H9 (cell line): Measurements from ENCODE around the gene RHEX. TPM values are rescaled to one million over a fixed set of nuclear protein-coding genes. Genes with fewer than 3 reads are reported as not detected.

ENCODE experiments used
- DNase-seq: peaks from one replicate; pipeline ENCODE4 v3.0.0-alpha.2; 2017
- H2AFZ ChIP-seq: one replicate; pipeline ENCODE4 v1.6.1; 2013; ENCODE audit warnings: mild to moderate bottlenecking, low read length, control low read depth, moderate library complexity
- H2AK5ac ChIP-seq: 2 replicates; pipeline ENCODE4 v1.6.1; 2013; ENCODE audit warnings: low read length, control low read depth, mixed read lengths; ENCODE audit not compliant: insufficient read length
- H2BK120ac ChIP-seq: one replicate; pipeline ENCODE4 v1.6.1; 2013; ENCODE audit warnings: low read depth, mild to moderate bottlenecking, low read length, control low read depth, inconsistent platforms; ENCODE audit not compliant: poor library complexity, severe bottlenecking
- H2BK12ac ChIP-seq: 2 replicates; pipeline ENCODE4 v1.6.1; 2013; ENCODE audit warnings: low read length, control low read depth, mixed read lengths, low read depth; ENCODE audit not compliant: insufficient read length
- H2BK15ac ChIP-seq: 2 replicates; pipeline ENCODE4 v1.6.1; 2013; ENCODE audit warnings: low read depth, low read length, control low read depth
- H2BK20ac ChIP-seq: one replicate; pipeline ENCODE4 v1.6.1; 2013; ENCODE audit warnings: low read depth, mild to moderate bottlenecking, low read length, control low read depth, inconsistent platforms; ENCODE audit not compliant: poor library complexity, severe bottlenecking
- H2BK5ac ChIP-seq: 2 replicates; pipeline ENCODE4 v1.6.1; 2013; ENCODE audit warnings: low read length, control low read depth, mixed read lengths; ENCODE audit not compliant: insufficient read length
- H3K14ac ChIP-seq: 2 replicates; pipeline ENCODE4 v1.6.1; 2013; ENCODE audit warnings: low read length, control low read depth; ENCODE audit not compliant: insufficient read depth
- H3K18ac ChIP-seq: 2 replicates; pipeline ENCODE4 v1.6.1; 2013; ENCODE audit warnings: low read depth, mild to moderate bottlenecking, mixed read lengths, low read length, control low read depth; ENCODE audit not compliant: insufficient read length
- H3K23ac ChIP-seq: 2 replicates; pipeline ENCODE4 v1.6.1; 2013; ENCODE audit warnings: low read length, control low read depth, mixed read lengths, low read depth; ENCODE audit not compliant: insufficient read length
- H3K23me2 ChIP-seq: 2 replicates; pipeline ENCODE4 v1.6.1; 2013; ENCODE audit warnings: low read depth, mild to moderate bottlenecking, mixed read lengths, low read length, control low read depth; ENCODE audit not compliant: insufficient read length, poor library complexity, severe bottlenecking
- H3K27ac ChIP-seq: 2 replicates; pipeline ENCODE4 v1.5.1; 2013; ENCODE audit warnings: low read length, control low read depth, mixed read lengths, low read depth; ENCODE audit not compliant: insufficient read length
- H3K27me3 ChIP-seq: 2 replicates; pipeline ENCODE4 v1.6.1; 2013; ENCODE audit warnings: low read length, control low read depth, inconsistent platforms; ENCODE audit not compliant: insufficient read depth
- H3K4ac ChIP-seq: 2 replicates; pipeline ENCODE4 v1.6.1; 2013; ENCODE audit warnings: low read depth, mild to moderate bottlenecking, control low read depth, inconsistent platforms, low read length, moderate library complexity
- H3K4me1 ChIP-seq: 2 replicates; pipeline ENCODE4 v1.6.1; 2013; ENCODE audit warnings: low read length, control low read depth, inconsistent platforms; ENCODE audit not compliant: insufficient read depth
- H3K4me2 ChIP-seq: 2 replicates; pipeline ENCODE4 v1.6.1; 2013; ENCODE audit warnings: low read length, control low read depth, mixed read lengths; ENCODE audit not compliant: insufficient read length, insufficient read depth
- H3K56ac ChIP-seq: 2 replicates; pipeline ENCODE4 v1.6.1; 2013; ENCODE audit warnings: low read depth, mild to moderate bottlenecking, mixed read lengths, low read length, control low read depth; ENCODE audit not compliant: insufficient read length
- H3K79me1 ChIP-seq: 2 replicates; pipeline ENCODE4 v1.6.1; 2013; ENCODE audit warnings: low read depth, mild to moderate bottlenecking, moderate library complexity, low read length, control low read depth, inconsistent platforms; ENCODE audit not compliant: insufficient read depth, poor library complexity, severe bottlenecking
- H3K79me2 ChIP-seq: 2 replicates; pipeline ENCODE4 v1.6.1; 2013; ENCODE audit warnings: low read length, control low read depth, inconsistent platforms; ENCODE audit not compliant: insufficient read depth
- H3K9ac ChIP-seq: 2 replicates; pipeline ENCODE4 v1.6.1; 2013; ENCODE audit warnings: low read length, control low read depth, mixed read lengths; ENCODE audit not compliant: insufficient read length; ENCODE audit errors: extremely low read depth
- H3K9me3 ChIP-seq: one replicate; pipeline ENCODE4 v1.6.1; 2013; ENCODE audit warnings: low read depth, low read length, inconsistent platforms; ENCODE audit not compliant: control insufficient read depth
- H3T11ph ChIP-seq: one replicate; pipeline ENCODE4 v1.6.1; 2013; ENCODE audit warnings: mild to moderate bottlenecking, low read length, control low read depth, inconsistent platforms
- H4K20me1 ChIP-seq: one replicate; pipeline ENCODE4 v1.6.1; 2013; ENCODE audit not compliant: control insufficient read depth, insufficient read length, insufficient read depth
- H4K5ac ChIP-seq: 2 replicates; pipeline ENCODE4 v1.6.1; 2013; ENCODE audit warnings: low read depth, mild to moderate bottlenecking, mixed read lengths, low read length, control low read depth; ENCODE audit not compliant: insufficient read length
- H4K8ac ChIP-seq: replicated peaks from 2 replicates; pipeline ENCODE4 v1.6.1; 2013; ENCODE audit warnings: low read length, control low read depth, mixed read lengths, low read depth; ENCODE audit not compliant: insufficient read length
- H4K91ac ChIP-seq: 2 replicates; pipeline ENCODE4 v1.6.1; 2013; ENCODE audit warnings: low read depth, mild to moderate bottlenecking, moderate library complexity, mixed read lengths, low read length, control low read depth; ENCODE audit not compliant: insufficient read length
- H3K27ac Mint-ChIP-seq, 3 experiments: 2 replicates in 2 of 3; 3 replicates in 1 of 3; pipeline ENCODE4 v1.8.0; 2020 to 2021; ENCODE audit warnings: mixed read lengths in 3 of 3, mild to moderate bottlenecking in 1 of 3, moderate library complexity in 1 of 3
- H3K27me3 Mint-ChIP-seq: 2 replicates; pipeline ENCODE4 v1.8.0; 2021; ENCODE audit warnings: low read depth, mild to moderate bottlenecking, moderate library complexity, mixed read lengths
- H3K36me3 Mint-ChIP-seq, 3 experiments: 2 replicates in 2 of 3; 3 replicates in 1 of 3; pipeline ENCODE4 v1.8.0; 2020 to 2021; ENCODE audit warnings: low read depth in 3 of 3, mixed read lengths in 3 of 3; ENCODE audit not compliant: insufficient read depth in 1 of 3
- H3K4me1 Mint-ChIP-seq, 2 experiments: 2 replicates each; pipeline ENCODE4 v1.8.0; 2020; ENCODE audit warnings: mixed read lengths in 2 of 2
- H3K4me3 Mint-ChIP-seq, 2 experiments: 2 replicates in 1 of 2; 3 replicates in 1 of 2; pipeline ENCODE4 v1.8.0; 2020 to 2021; ENCODE audit warnings: mild to moderate bottlenecking in 2 of 2, mixed read lengths in 2 of 2, moderate library complexity in 1 of 2
- H3K9me3 Mint-ChIP-seq, 2 experiments: 2 replicates in 1 of 2; 3 replicates in 1 of 2; pipeline ENCODE4 v1.8.0; 2020; ENCODE audit warnings: mild to moderate bottlenecking in 2 of 2, mixed read lengths in 2 of 2, moderate library complexity in 1 of 2
- CTCF ChIP-seq: fragments of 200-600 bp; sonication (generic); conservative IDR thresholded peaks from 3 replicates; pipeline ENCODE4 v1.8.0; 2021; ENCODE audit warnings: antibody characterized with exemption, mild to moderate bottlenecking
- total RNA-seq: library from RNA; stranded (reverse); gene quantifications from 2 replicates; pipeline ENCODE4 v1.2.1, GENCODE V29; 2021

Gene RHEX
- total RNA-seq, 1 experiment from 2014 or later = not detected

GRCh38 chr1:206049293-206049692, 3.7 kb upstream of the RHEX start:
- H3K4me1 Mint-ChIP-seq = peaks cover 7 to 13% of the 10 kb centered on the region in 2 experiments
- H3K36me3 Mint-ChIP-seq = peaks cover 0 to 5% (median 2%) of the 10 kb centered on the region in 3 experiments; a peak in 3 of 7 replicates
- Histone ChIP-seq H3K23me2 (no peaks in the 10 kb centered on the region), H3K14ac (no peak overlapping the region), H3K79me2 (no peaks in the 10 kb centered on the region), H3K18ac (no peak overlapping the region), H3K27ac (no peak overlapping the region), H2BK12ac (no peak overlapping the region), H3K9ac (no peak overlapping the region), H3K79me1 (no peaks in the 10 kb centered on the region), H3K4ac (no peak overlapping the region), H2BK5ac (no peak overlapping the region), H3K9me3 (no peaks in the 10 kb centered on the region), H3T11ph (no peak overlapping the region), H4K8ac (no peak overlapping the region), H3K4me1 (0 out of 2 replicates have a peak, but pooled peaks cover 2% of the 10 kb centered on the region), H2AFZ (no peak overlapping the region), H4K91ac (no peak overlapping the region), H3K56ac (no peak overlapping the region), H2BK120ac (no peak overlapping the region), H3K27me3 (no peaks in the 10 kb centered on the region), H2AK5ac (no peak overlapping the region), H4K20me1 (no peaks in the 10 kb centered on the region), H3K23ac (no peak overlapping the region), H3K4me2 (no peak overlapping the region), H2BK15ac (no peak overlapping the region), H4K5ac (no peak overlapping the region), H2BK20ac (no peak overlapping the region)
- no peak for TF ChIP-seq CTCF
- H3K9me3 Mint-ChIP-seq = peaks cover 5 to 7% of the 10 kb centered on the region in 2 experiments; a peak in 3 of 5 replicates
- no peak for DNase-seq
- H3K27ac Mint-ChIP-seq = no peak overlapping the region
- H3K4me3 Mint-ChIP-seq = no peak overlapping the region
- H3K27me3 Mint-ChIP-seq = 0 out of 2 replicates have a peak, but pooled peaks cover 2% of the 10 kb centered on the region
